ENCODE data around the gene DENND4C.

DENND4C gene

DNA sequence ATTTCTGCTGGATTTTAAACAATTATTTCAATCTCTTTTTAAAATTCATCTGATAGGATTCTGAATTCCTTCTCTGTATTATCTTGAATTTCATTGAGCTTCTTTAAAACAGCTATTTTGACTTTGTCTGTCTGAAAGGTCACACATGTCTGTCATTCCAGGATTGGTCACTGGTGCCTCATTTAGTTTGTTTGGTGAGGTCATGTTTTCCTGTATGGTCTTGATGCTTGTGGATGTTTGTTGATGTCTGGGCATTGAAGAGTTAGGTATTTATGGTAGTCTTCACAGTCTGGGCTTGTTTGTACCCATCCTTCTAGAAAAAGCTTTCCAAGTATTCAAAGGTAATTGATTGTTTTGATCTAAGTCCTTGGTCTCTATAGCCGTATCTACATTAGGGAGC is 39.1 kb downstream of the DENND4C start:
- no peak for DNase-seq (ENCODE audit: low spot score)

GRCh38 chr9:19270421-19270949 is 40.0 kb downstream of the DENND4C start:
- DNase-seq (ENCODE audit: low spot score): no peak

GRCh38 chr9:19271081-19271480 is 40.6 kb downstream of the DENND4C start:
- DNase-seq (ENCODE audit: low spot score): no peak

- DNase-seq (ENCODE audit: low spot score): no peak
Measured at GRCh38 chr9:19281801-19282200, 51.3 kb downstream of the DENND4C start.

- no peak for DNase-seq (ENCODE audit: low spot score)
Measured at GRCh38 chr9:19283072-19283710, 52.7 kb downstream of the DENND4C start.

DNA sequence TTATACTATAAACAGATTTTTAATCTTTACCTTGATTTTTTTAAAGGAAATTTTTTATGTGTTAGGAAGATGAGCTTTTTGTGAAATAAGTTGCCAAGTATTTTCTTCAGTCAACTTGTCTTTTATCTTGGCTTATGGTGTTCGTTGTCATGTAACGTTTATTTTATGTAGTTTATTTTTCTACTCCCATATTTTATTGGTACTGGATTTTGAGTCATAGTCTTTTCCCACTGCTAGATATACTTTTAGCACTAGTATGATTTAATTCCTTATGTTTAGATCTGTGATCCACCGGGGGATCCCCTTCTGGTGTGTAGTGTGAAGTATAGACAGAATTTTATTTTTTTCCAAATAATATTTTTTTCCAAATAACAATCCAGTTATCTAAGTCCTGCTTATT is 54.2 kb downstream of the DENND4C start:
- DNase-seq (ENCODE audit: low spot score): no peak

GRCh38 chr9:19286634-19287188 is 56.2 kb downstream of the DENND4C start:
- no peak for DNase-seq (ENCODE audit: low spot score)

DNA sequence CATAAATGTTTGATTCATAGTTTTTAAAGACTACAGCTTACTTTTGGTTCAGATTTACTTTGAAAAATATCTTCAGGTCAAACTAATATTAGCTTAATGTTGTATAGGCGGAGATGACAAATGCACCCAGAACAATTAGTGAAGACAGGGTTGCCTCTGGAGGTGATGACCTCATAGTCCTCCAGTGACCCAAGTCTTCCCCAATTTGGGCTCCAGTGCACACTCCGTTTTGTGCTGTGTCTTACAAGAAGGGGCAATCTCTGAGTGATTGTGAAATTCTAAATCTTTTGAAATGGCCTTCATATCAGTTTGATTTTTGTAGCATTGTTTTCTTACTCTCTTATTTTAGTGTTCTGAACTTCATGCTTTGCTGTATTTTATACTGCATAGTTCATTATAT is 57.6 kb downstream of the DENND4C start:
- no peak for DNase-seq (ENCODE audit: low spot score)

GRCh38 chr9:19290103-19290502 is 59.6 kb downstream of the DENND4C start:
- DNase-seq (ENCODE audit: low spot score): no peak

DNA sequence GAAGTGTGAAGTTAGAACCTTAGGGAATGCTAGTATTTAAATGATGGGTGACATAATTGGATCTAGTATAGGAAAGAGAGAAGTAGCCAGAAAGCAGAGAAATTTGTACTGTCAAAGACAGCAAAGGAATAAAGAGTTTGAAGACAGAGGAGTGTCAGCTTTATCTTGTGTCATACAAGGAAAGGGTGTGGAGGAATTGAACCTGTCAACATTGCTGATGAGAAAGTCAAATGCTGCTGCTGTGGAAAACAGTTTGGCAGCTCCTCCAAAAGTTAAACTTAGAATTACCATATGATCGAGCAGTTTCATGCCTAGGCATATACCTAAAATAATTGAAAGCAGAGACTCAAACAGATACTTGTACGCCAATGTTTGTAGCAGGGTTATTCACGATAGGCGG is 63.7 kb downstream of the DENND4C start:
- no peak for DNase-seq (ENCODE audit: low spot score)

- DNase-seq (ENCODE audit: low spot score): no peak
Measured at GRCh38 chr9:19298436-19299000, 68.0 kb downstream of the DENND4C start.

DNA sequence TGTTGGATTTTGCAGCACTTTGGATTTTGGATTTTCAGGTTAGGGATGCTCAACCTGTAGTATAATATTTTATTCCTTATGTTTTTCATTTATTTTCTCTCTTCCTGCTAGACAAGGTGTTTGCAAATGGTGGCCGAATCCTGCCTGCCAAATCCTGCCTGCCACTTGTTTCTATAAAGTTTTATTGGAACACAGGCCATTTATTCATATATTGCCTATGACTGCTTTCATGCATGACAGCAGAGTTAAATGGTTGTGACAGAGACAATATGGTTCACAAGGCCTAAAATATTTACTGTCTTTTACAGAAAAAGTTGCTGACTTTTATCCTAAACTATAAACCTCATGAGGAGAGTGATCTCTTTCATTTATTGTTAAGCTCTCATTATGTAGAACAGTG is 72.7 kb downstream of the DENND4C start:
- no peak for DNase-seq (ENCODE audit: low spot score)

DNA sequence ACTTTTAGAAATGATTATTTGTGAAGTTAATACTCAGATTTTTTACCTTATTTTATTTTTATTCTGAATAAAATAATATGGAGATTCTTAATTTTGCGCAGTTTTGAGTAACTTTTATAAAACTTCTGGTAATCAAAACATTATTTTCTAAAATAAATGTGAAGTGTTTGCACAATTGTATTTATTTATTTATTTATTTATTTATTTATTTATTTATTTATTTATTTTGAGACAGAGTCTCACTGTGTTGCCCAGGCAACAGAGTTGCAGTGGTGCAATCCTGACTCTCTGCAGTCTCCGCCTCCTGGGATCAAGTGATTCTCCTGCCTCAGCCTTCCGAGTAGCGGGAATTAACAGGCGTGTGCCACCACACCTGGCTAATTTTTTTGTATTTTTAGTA is 76.1 kb downstream of the DENND4C start:
- no peak for DNase-seq (ENCODE audit: low spot score)

GRCh38 chr9:19310246-19310645 is 79.8 kb downstream of the DENND4C start:
- DNase-seq (ENCODE audit: low spot score): no peak

DNA sequence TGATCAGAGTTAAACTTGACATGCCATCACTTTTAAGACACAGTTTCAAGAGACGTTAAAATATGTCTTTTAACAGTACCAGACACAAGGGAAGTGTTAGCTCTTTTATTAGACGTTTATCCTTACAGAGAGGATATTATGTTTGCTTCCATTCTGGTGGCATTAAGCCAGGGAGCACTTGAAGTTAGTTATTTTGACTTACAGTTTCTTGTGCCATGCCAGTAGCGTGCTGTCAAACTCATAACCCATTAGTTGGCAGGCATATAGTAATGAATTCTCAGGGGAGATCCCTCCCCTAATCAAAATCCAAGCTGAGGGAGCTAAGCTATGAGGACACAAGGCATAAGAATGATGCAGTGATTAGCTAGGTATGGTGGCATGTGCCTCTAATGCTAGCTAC is 83.1 kb downstream of the DENND4C start:
- no peak for DNase-seq (ENCODE audit: low spot score)

- no peak for DNase-seq (ENCODE audit: low spot score)
Measured at GRCh38 chr9:19320495-19320894, 90.0 kb downstream of the DENND4C start.

GRCh38 chr9:19331877-19332276 is 101.4 kb downstream of the DENND4C start:
- DNase-seq (ENCODE audit: low spot score): no peak

GRCh38 chr9:19336166-19336565 is 105.7 kb downstream of the DENND4C start:
- no peak for DNase-seq (ENCODE audit: low spot score)

DNA sequence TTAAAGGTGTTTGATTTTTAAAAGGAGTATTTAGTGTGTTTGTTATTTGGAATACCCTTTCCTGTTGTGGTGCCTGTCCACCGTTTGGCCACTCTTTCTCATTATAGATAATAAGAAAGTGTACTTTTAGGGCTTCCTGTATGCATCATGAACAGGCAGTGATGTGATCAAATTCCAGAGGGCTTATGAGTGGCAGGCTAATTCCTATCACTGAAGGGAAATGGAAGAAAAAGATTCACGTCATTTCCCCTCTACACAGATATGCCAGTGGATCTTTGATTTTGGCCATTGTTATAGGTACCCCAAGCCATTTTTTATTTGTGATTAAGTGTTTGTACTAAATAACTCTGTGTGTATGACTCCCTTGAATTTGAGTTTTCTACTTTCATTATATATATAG is 112.5 kb downstream of the DENND4C start:
- no peak for DNase-seq (ENCODE audit: low spot score)

- no peak for DNase-seq (ENCODE audit: low spot score)
Measured at GRCh38 chr9:19358701-19359100, 128.2 kb downstream of the DENND4C start.

DNA sequence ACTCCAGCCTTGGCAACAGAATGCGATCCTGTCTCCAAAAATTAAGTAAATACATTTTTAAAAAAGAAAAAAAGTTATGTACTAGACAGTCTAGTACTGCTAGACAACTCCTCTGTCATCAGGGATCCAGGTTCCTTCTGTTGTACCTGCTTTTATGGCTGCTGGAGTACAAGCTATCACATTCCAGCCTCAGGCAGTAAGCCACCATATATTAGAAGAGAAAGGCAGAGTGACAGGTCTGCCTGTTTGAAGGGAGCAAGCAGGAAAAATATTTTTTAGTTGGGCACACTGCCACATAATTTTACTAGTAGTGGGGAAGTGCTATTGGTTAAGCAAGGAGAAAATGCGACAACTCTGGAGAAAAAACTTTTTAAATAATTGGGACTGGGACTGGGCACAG is 138.6 kb downstream of the DENND4C start:
- no peak for DNase-seq (ENCODE audit: low spot score)

DNA sequence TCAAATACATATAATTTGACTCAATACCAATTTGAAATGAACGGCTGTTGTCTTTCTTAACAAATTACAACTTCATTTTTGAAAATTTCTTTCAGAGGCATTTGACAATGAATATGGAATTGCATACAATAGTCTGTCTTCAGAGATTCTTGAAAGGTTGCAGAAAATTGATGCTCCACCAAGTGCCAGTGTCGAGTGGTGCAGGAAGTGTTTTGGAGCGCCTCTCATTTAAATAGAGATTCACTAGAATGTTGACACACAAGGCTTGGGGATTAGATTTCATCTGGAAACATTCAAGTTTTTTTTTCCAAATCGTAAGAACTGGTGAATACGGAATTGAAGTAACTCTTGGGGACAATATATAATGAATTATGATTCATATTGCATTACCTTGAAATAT is 141.4 kb downstream of the DENND4C start:
- DNase-seq (ENCODE audit: low spot score): no peak

DNA sequence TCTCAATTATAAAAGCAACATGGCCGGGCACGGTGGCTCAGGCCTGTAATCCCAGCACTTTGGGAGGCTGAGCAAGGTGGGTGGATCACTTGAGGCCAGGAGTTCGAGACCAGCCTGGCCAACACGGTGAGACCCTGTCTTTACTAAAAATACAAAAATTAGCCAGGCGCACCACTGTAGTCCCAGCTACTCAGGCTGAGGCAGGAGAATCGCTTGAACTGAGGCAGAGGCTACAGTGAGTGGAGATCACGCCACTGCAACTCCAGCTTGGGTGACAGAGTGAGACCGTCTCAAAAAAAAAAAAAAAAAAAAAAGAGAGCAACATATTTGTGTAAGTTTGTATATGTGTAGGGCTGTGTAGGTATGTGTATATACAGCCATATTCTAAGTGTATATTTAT is 142.1 kb downstream of the DENND4C start:
- no peak for DNase-seq (ENCODE audit: low spot score)

- no peak for DNase-seq (ENCODE audit: low spot score)
Measured at GRCh38 chr9:19373527-19373926, 143.0 kb downstream of the DENND4C start.
